GM12878 (cell line): ENCODE measurements around the gene RPS6KA2. TPM values are rescaled to one million over a fixed set of nuclear protein-coding genes. Genes with fewer than 3 reads are reported as not detected.

Source experiments
- CEBPZ ChIP-seq: fragments of 150-350 bp; IDR thresholded peaks from 2 replicates; pipeline ENCODE4 v1.6.1; 2016; ENCODE audit warnings: low read depth, low read length
- CREB1 ChIP-seq: IDR thresholded peaks from 2 replicates; pipeline ENCODE4 v1.6.1; 2012; ENCODE audit warnings: low read depth, mild to moderate bottlenecking, inconsistent platforms
- CREM ChIP-seq: IDR thresholded peaks from 2 replicates; pipeline ENCODE4 v1.6.1; 2014; ENCODE audit warnings: antibody characterized with exemption, low read depth
- CTCF ChIP-seq, 3 experiments: IDR thresholded peaks in 2 of 3; conservative IDR thresholded peaks in 1 of 3; 2 replicates each; pipeline ENCODE4 v1.5.1; 2011; ENCODE audit warnings: low read depth in 3 of 3, low read length in 3 of 3, mild to moderate bottlenecking in 3 of 3, control low read depth in 2 of 3, moderate library complexity in 2 of 3, inconsistent platforms in 1 of 3, mixed read lengths in 1 of 3; ENCODE audit not compliant: control insufficient read depth in 2 of 3, insufficient read depth in 1 of 3; ENCODE audit errors: extremely low read depth in 1 of 3
- EED ChIP-seq: sonication (generic); IDR thresholded peaks from 2 replicates; pipeline ENCODE4 v1.6.1; 2016; ENCODE audit warnings: antibody characterized with exemption, low read depth
- EP300 ChIP-seq, 2 experiments: fragments of 150-350 bp in 1 of 2; IDR thresholded peaks; 2 replicates each; pipeline ENCODE4 v1.6.1; 2011 to 2012; ENCODE audit warnings: low read depth in 2 of 2, low read length in 2 of 2, borderline replicate concordance in 1 of 2, improper control_type of control experiment in 1 of 2, inconsistent platforms in 1 of 2; ENCODE audit not compliant: control insufficient read depth in 1 of 2
- FOS ChIP-seq: IDR thresholded peaks from 3 replicates; pipeline ENCODE4 v1.6.1; 2011; ENCODE audit warnings: borderline replicate concordance; ENCODE audit not compliant: insufficient read length; ENCODE audit errors: extremely low read depth
- FOXM1 ChIP-seq: IDR thresholded peaks from 2 replicates; pipeline ENCODE4 v1.6.1; 2012; ENCODE audit warnings: low read depth, mild to moderate bottlenecking, inconsistent platforms, low read length, moderate library complexity
- IKZF1 ChIP-seq: fragments of 450-650 bp; conservative IDR thresholded peaks from 2 replicates; pipeline ENCODE4 v1.6.1; 2017; ENCODE audit warnings: antibody characterized with exemption, mild to moderate bottlenecking
- JUND ChIP-seq: IDR thresholded peaks from 2 replicates; pipeline ENCODE4 v1.6.1; 2012; ENCODE audit warnings: low read depth, mild to moderate bottlenecking, low read length, improper control_type of control experiment, moderate library complexity
- LARP7 ChIP-seq: fragments of 450-650 bp; IDR thresholded peaks from 2 replicates; pipeline ENCODE4 v1.6.1; 2017; ENCODE audit warnings: mild to moderate bottlenecking
- NFYA ChIP-seq: IDR thresholded peaks from 2 replicates; pipeline ENCODE4 v1.6.1; 2011; ENCODE audit warnings: low read depth, mild to moderate bottlenecking, low read length, improper control_type of control experiment, borderline replicate concordance
- POLR2A ChIP-seq: IDR thresholded peaks from 2 replicates; pipeline ENCODE4 v1.6.1; 2011; ENCODE audit warnings: low read depth, mild to moderate bottlenecking, low read length
- RELA ChIP-seq: fragments of 450-650 bp; IDR thresholded peaks from 2 replicates; pipeline ENCODE4 v1.8.0; 2014; ENCODE audit warnings: borderline replicate concordance; ENCODE audit not compliant: partially characterized antibody
- RELB ChIP-seq: fragments of 450-650 bp; IDR thresholded peaks from 2 replicates; pipeline ENCODE4 v1.6.1; 2017; ENCODE audit warnings: low read depth, mild to moderate bottlenecking, moderate library complexity
- SMAD5 ChIP-seq: IDR thresholded peaks from 2 replicates; pipeline ENCODE4 v1.6.1; 2016; ENCODE audit warnings: antibody characterized with exemption, low read depth
- SRF ChIP-seq, 2 experiments: IDR thresholded peaks; 2 replicates each; pipeline ENCODE4 v1.6.1; 2011; ENCODE audit warnings: low read depth in 2 of 2, low read length in 2 of 2, mild to moderate bottlenecking in 1 of 2, moderate library complexity in 1 of 2
- TAF1 ChIP-seq: IDR thresholded peaks from 2 replicates; pipeline ENCODE4 v1.6.1; 2011; ENCODE audit warnings: mild to moderate bottlenecking, low read depth, low read length, borderline replicate concordance
- YBX1 ChIP-seq: fragments of 450-650 bp; IDR thresholded peaks from 2 replicates; pipeline ENCODE4 v1.6.1; 2016; ENCODE audit warnings: antibody characterized with exemption
- ZNF207 ChIP-seq: fragments of 450-650 bp; IDR thresholded peaks from 2 replicates; pipeline ENCODE4 v1.6.1; 2014; ENCODE audit warnings: antibody characterized with exemption, mild to moderate bottlenecking, borderline replicate concordance
- ZZZ3 ChIP-seq: IDR thresholded peaks from 2 replicates; pipeline ENCODE4 v1.6.1; 2011; ENCODE audit warnings: low read depth; ENCODE audit not compliant: control insufficient read depth, insufficient read length
- polyA plus RNA-seq, 11 experiments: library from polyadenylated mRNA; depleted of rRNA in 4 of 11; unstranded in 6 of 11; stranded (reverse) in 5 of 11; fragments of >200 nt; fragmentation: Nextera tagmentation in 4 of 11; fragmentation: Illumina TruSeq in 1 of 11; extraction: Ambion mirVana in 4 of 11; extraction: Trizol in 1 of 11; gene quantifications; 1 replicate in 1 of 11; 2 replicates in 10 of 11; pipeline versions ENCODE4 v1.2.1 to v1.2.3, GENCODE V29; 2011 to 2016; ENCODE audit warnings: inconsistent platforms in 2 of 11, missing spikeins in 2 of 11, low read depth in 1 of 11
- total RNA-seq, 4 experiments: library from RNA; depleted of rRNA in 3 of 4; stranded (reverse); fragments of >200 nt in 3 of 4; fragmentation: Illumina TruSeq in 1 of 4; extraction: Trizol in 1 of 4; gene quantifications; 2 replicates each; pipeline versions ENCODE4 v1.2.1 to v1.2.3, GENCODE V29; 2013 to 2021

The RPS6KA2 gene
- total and polyA plus RNA-seq, 10 of the 15 experiments (the other 5 are each of a cell fraction or from before 2014, with no cell fraction given), result 0.02 to 1.0 (median 0.22) TPM; not detected in 1

GRCh38 chr6:166381733-166382499, 245.1 kb downstream of the RPS6KA2 start (continued):
- TF ChIP-seq SMAD5, result no peak
- no peak for TF ChIP-seq EED
- no peak for TF ChIP-seq EP300 (IDR thresholded peaks at IDR 0.05; ENCODE audit: borderline replicate concordance in 1 of 2, control insufficient read depth in 1 of 2, low read depth in 2 of 2, low read length in 2 of 2)
- TF ChIP-seq RELB, result no peak
- TF ChIP-seq ZNF207, result no peak
- peak; percentile 34; the same call in 1 of the 2 replicates for TF ChIP-seq TAF1
- TF ChIP-seq FOS, result no peak
- no peak for TF ChIP-seq NFYA
- TF ChIP-seq CREB1, result peak; percentile 71; the same call in 1 of the 2 replicates
- no peak for TF ChIP-seq JUND
- TF ChIP-seq YBX1, result no peak
- TF ChIP-seq CTCF (IDR thresholded peaks at IDR 0.05 in 2 of 3, conservative IDR thresholded peaks at IDR 0.05 in 1 of 3; ENCODE audit: control insufficient read depth in 2 of 3, extremely low read depth in 1 of 3, insufficient read depth in 1 of 3, low read depth in 3 of 3, low read length in 3 of 3), result peak; percentile 82 to 91 (median 85)
- TF ChIP-seq RELA, result no peak
- no peak for TF ChIP-seq SRF (IDR thresholded peaks at IDR 0.05; ENCODE audit: low read depth in 2 of 2, low read length in 2 of 2)
- TF ChIP-seq POLR2A, result peak; percentile 54; the same call in 1 of the 2 replicates
- no peak for TF ChIP-seq CEBPZ
- 0 out of 2 replicates have a peak, but pooled peaks have one; percentile 31 for TF ChIP-seq FOXM1
- TF ChIP-seq CREM, result peak; percentile 42
- TF ChIP-seq LARP7, result 0 out of 2 replicates have a peak, but pooled peaks have one; percentile 55
- no peak for TF ChIP-seq ZZZ3
- TF ChIP-seq IKZF1, result peak; percentile 59
